AG04450 (cell line): ENCODE results near the gene FAU. TPM values are rescaled to one million over a fixed set of nuclear protein-coding genes. Genes with fewer than 3 reads are reported as not detected.

ENCODE experiments used
- CTCF ChIA-PET: fragments of 300-600, 350-600 bp; formaldehyde crosslinking; extraction: SDS; loops from one replicate; lab custom pipeline; 2022; ENCODE audit warnings: antibody characterized with exemption, inconsistent platforms; lab: Charles Lee
- POLR2A ChIA-PET: fragments of 350-600 bp; formaldehyde crosslinking; extraction: SDS; loops from one replicate; lab custom pipeline; 2021; ENCODE audit warnings: antibody characterized with exemption, inconsistent platforms; lab: Yijun Ruan, JAX
- DNase-seq: peaks from one replicate; pipeline ENCODE4 v3.0.0-alpha.2; 2011; ENCODE audit warnings: low read depth, low spot score
- H3K27ac ChIP-seq: one replicate; pipeline ENCODE4 v1.5.1; 2012; ENCODE audit warnings: low read depth, low read length, control low read depth
- H3K27me3 ChIP-seq: one replicate; pipeline ENCODE4 v1.6.0; 2012; ENCODE audit warnings: low read length; ENCODE audit not compliant: control insufficient read depth, insufficient read depth
- H3K4me3 ChIP-seq: 2 replicates; pipeline ENCODE4 v1.5.1; 2011; ENCODE audit warnings: mild to moderate bottlenecking, low read depth, low read length, control low read depth
- H3K9me3 ChIP-seq: 2 replicates; pipeline ENCODE4 v1.5.1; 2012; ENCODE audit warnings: low read length; ENCODE audit not compliant: control insufficient read depth, insufficient read depth
- CTCF ChIP-seq: IDR thresholded peaks from 2 replicates; pipeline ENCODE4 v1.5.1; 2011; ENCODE audit warnings: low read depth, low read length, control low read depth, inconsistent platforms
- polyA plus RNA-seq: library from polyadenylated mRNA; depleted of rRNA; stranded (reverse); fragments of >200 nt; gene quantifications from 2 replicates; pipeline ENCODE4 v1.2.3, GENCODE V29; 2011

FAU gene
- polyA plus RNA-seq, 1 experiment, result 426 TPM

DNA sequence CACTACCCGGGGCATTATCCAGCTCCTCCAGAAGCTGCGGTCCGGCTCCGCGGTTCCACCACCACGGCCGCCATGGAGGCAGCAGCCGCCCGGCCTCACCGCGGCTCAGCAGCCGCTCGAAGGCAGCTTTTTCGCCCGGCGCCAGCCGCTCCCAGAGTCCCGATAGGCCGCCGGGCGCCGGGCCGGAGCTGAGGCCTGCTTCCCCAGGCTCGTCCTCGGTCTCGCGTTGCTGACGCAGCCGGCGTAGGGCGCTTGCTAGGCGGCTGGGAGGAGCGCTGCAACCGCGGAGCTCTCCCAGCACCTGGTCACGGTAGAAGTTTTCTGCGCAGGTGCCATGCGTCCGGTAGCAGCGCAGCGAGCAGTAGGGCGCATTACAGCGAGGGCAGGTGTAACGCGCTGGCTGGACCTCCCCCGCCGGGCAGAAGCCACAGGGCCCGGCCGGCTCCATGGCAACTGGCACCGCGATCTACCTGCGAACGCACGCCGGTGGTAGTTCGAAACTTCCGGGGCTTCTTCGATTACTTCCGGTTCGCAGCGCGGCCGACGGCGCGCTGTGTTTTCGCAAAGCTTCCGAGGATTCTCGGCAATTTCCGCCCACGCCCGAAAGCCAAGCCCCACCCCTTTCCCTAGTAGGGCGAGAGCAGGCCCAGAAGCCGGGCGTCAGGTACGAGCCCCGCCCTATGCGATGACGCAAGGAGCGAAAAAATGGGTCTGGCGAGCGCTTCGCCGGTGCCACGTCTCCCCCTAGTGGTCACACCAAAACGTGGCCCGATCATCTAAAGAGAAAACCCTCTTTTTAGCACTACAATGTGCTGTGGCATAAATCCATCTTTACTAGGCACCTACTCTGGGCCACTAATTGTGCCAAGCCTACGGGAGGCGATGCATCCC lies 4.5 kb downstream of the FAU start, which contains the start of gene ZNHIT2:
Gene ZNHIT2 (minus strand): TSS at position 496 of the 891 bp plus-strand sequence. CDS start 48 bp downstream, at position 448.
- POLR2A ChIA-PET, result interaction anchor here (0.5 to 2.7 kb wide), 7 partner anchors 17 to 216 kb away, joined by 3 to 14 read pairs (median 3); partner anchors contain the start of genes CAPN1, DPF2 and SYVN1

GRCh38 chr11:65116370-65117205 lies 5.3 kb downstream of the FAU start:
- Histone ChIP-seq H3K27me3 (no peaks in the 10 kb centered on the region), H3K9me3 (peaks cover 3% of the 10 kb centered on the region; the same call in 1 of the 2 replicates), H3K4me3 (peak overlapping the region; percentile 92), H3K27ac (peak overlapping the region; percentile 73)
- peak; percentile 36 for DNase-seq
- TF ChIP-seq CTCF, result no peak
- ChIA-PET CTCF (interaction anchor here (0.9 to 1.2 kb wide), 3 partner anchors 14 to 228 kb away, joined by 3 to 5 read pairs (median 3); no protein-coding TSS in a partner anchor), POLR2A (interaction anchor here (1.0 to 2.7 kb wide), 3 partner anchors 18 to 199 kb away, joined by 3 to 14 read pairs (median 5); partner anchors contain the start of genes CAPN1 and SYVN1)

More for the DNA sequence above, 4.5 kb downstream of the FAU start, which contains the start of gene ZNHIT2:
- H3K9me3 ChIP-seq, result peaks cover 3% of the 10 kb centered on the region; the same call in 1 of the 2 replicates
- TF ChIP-seq CTCF, result peak; percentile 89
- CTCF ChIA-PET, result interaction anchor here (0.6 to 1.2 kb wide), 8 partner anchors 13 to 249 kb away, joined by 3 to 8 read pairs (median 3); no protein-coding TSS in a partner anchor
- H3K27ac ChIP-seq, result peak within 1 kb of the TSS; percentile 73
- peak within 1 kb of the TSS; percentile 92 for H3K4me3 ChIP-seq
- DNase-seq, result peak; percentile 98
- no peaks in the 10 kb centered on the region for H3K27me3 ChIP-seq

GRCh38 chr11:65115361-65116082 lies 6.4 kb downstream of the FAU start:
- Histone ChIP-seq H3K4me3 (no peak overlapping the region), H3K9me3 (peaks cover 3% of the 10 kb centered on the region; the same call in 1 of the 2 replicates), H3K27ac (no peak overlapping the region), H3K27me3 (no peaks in the 10 kb centered on the region)
- TF ChIP-seq CTCF, result no peak
- no peak for DNase-seq
- ChIA-PET POLR2A (interaction anchor here (0.7 kb wide), 1 partner anchor 272 kb away, joined by 6 read pairs; no protein-coding TSS in a partner anchor), CTCF (no interaction called here)

- H3K27me3 ChIP-seq, result no peaks in the 10 kb centered on the region
- TF ChIP-seq CTCF, result no peak
- DNase-seq, result no peak
- no peak overlapping the region for H3K27ac ChIP-seq
- peaks cover 3% of the 10 kb centered on the region; the same call in 1 of the 2 replicates for H3K9me3 ChIP-seq
- ChIA-PET POLR2A (interaction anchor here (1.2 kb wide), 1 partner anchor 8 kb away, joined by 3 read pairs; the partner anchor contains the start of gene MRPL49), CTCF (interaction anchor here (1.0 kb wide), 1 partner anchor 238 kb away, joined by 3 read pairs; no protein-coding TSS in a partner anchor)
- H3K4me3 ChIP-seq, result no peak overlapping the region
Measured at GRCh38 chr11:65114538-65115171, 7.3 kb downstream of the FAU start.
